ENCODE data around the gene ENTREP1. TPM values are rescaled to one million over a fixed set of nuclear protein-coding genes. Genes with fewer than 3 reads are reported as not detected.

The ENTREP1 gene
- total RNA-seq, 1 donor from 2014 or later: 1.0 TPM

GRCh38 chr9:69425136-69425801 is 100.3 kb downstream of the ENTREP1 start:
- peaks cover 1% of the 10 kb centered on the region for H3K9me3 Mint-ChIP-seq (ENCODE audit: unreplicated experiment)
- no peaks in the 10 kb centered on the region for H3K4me1 Mint-ChIP-seq (ENCODE audit: low read depth, unreplicated experiment)
- no peak for DNase-seq
- no peak overlapping the region for H3K27ac Mint-ChIP-seq (ENCODE audit: unreplicated experiment)
- H3K27me3 Mint-ChIP-seq (ENCODE audit: unreplicated experiment): no peaks in the 10 kb centered on the region
- no peak for TF ChIP-seq CTCF (IDR thresholded peaks at IDR 0.05; ENCODE audit: partially characterized antibody, unreplicated experiment)
- no peaks in the 10 kb centered on the region for H3K36me3 Mint-ChIP-seq (ENCODE audit: unreplicated experiment)
- no peak overlapping the region for H3K4me3 Mint-ChIP-seq (ENCODE audit: unreplicated experiment)

DNA sequence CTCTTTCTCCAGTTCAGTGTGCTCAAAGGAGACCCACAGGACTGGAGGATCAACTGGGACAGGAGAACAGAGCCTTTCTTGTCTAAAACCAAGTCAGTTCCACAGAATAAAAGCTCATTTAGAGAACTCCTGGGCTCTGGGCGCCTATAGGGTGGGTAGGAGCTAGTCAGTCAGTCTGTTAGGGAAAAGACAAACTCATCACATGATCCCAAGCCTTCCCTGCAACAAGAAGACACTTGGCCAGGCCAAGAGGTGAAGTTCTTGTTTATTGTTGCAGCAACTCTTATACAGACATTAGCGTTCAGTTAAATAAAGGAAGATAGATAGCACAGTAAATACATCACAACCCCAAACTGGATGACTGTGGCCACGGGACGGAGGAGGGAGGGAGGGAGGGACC is 102.3 kb downstream of the ENTREP1 start:
- H3K4me1 Mint-ChIP-seq (ENCODE audit: low read depth, unreplicated experiment): no peaks in the 10 kb centered on the region
- TF ChIP-seq CTCF (IDR thresholded peaks at IDR 0.05; ENCODE audit: partially characterized antibody, unreplicated experiment): no peak
- no peak overlapping the region for H3K27ac Mint-ChIP-seq (ENCODE audit: unreplicated experiment)
- H3K4me3 Mint-ChIP-seq (ENCODE audit: unreplicated experiment): no peak overlapping the region
- no peak for DNase-seq
- H3K36me3 Mint-ChIP-seq (ENCODE audit: unreplicated experiment): no peaks in the 10 kb centered on the region
- no peaks in the 10 kb centered on the region for H3K27me3 Mint-ChIP-seq (ENCODE audit: unreplicated experiment)
- peaks cover 1% of the 10 kb centered on the region for H3K9me3 Mint-ChIP-seq (ENCODE audit: unreplicated experiment)

- TF ChIP-seq CTCF (IDR thresholded peaks at IDR 0.05; ENCODE audit: partially characterized antibody, unreplicated experiment): no peak
- H3K4me3 Mint-ChIP-seq (ENCODE audit: unreplicated experiment): no peak overlapping the region
- no peaks in the 10 kb centered on the region for H3K27me3 Mint-ChIP-seq (ENCODE audit: unreplicated experiment)
- DNase-seq: no peak
- no peaks in the 10 kb centered on the region for H3K36me3 Mint-ChIP-seq (ENCODE audit: unreplicated experiment)
- H3K27ac Mint-ChIP-seq (ENCODE audit: unreplicated experiment): no peak overlapping the region
- no peaks in the 10 kb centered on the region for H3K4me1 Mint-ChIP-seq (ENCODE audit: low read depth, unreplicated experiment)
- H3K9me3 Mint-ChIP-seq (ENCODE audit: unreplicated experiment): peaks cover 1% of the 10 kb centered on the region
Observed at GRCh38 chr9:69428017-69428785, 103.2 kb downstream of the ENTREP1 start.

GRCh38 chr9:69429281-69429680 is 104.3 kb downstream of the ENTREP1 start:
- TF ChIP-seq CTCF (IDR thresholded peaks at IDR 0.05; ENCODE audit: partially characterized antibody, unreplicated experiment): no peak

GRCh38 chr9:69430206-69430605 is 105.2 kb downstream of the ENTREP1 start:
- Mint-ChIP-seq H3K27me3 (ENCODE audit: unreplicated experiment) (no peaks in the 10 kb centered on the region), H3K36me3 (ENCODE audit: unreplicated experiment) (no peaks in the 10 kb centered on the region), H3K27ac (ENCODE audit: unreplicated experiment) (no peak overlapping the region), H3K4me1 (ENCODE audit: low read depth, unreplicated experiment) (no peaks in the 10 kb centered on the region), H3K4me3 (ENCODE audit: unreplicated experiment) (no peak overlapping the region), H3K9me3 (ENCODE audit: unreplicated experiment) (peaks cover under 1% of the 10 kb centered on the region)
- TF ChIP-seq CTCF (IDR thresholded peaks at IDR 0.05; ENCODE audit: partially characterized antibody, unreplicated experiment): no peak
- DNase-seq: no peak

More at GRCh38 chr9:69429281-69429680, 104.3 kb downstream of the ENTREP1 start:
- DNase-seq: no peak
- no peak overlapping the region for H3K4me3 Mint-ChIP-seq (ENCODE audit: unreplicated experiment)
- no peaks in the 10 kb centered on the region for H3K36me3 Mint-ChIP-seq (ENCODE audit: unreplicated experiment)
- no peak overlapping the region for H3K27ac Mint-ChIP-seq (ENCODE audit: unreplicated experiment)
- no peaks in the 10 kb centered on the region for H3K27me3 Mint-ChIP-seq (ENCODE audit: unreplicated experiment)
- no peaks in the 10 kb centered on the region for H3K4me1 Mint-ChIP-seq (ENCODE audit: low read depth, unreplicated experiment)
- H3K9me3 Mint-ChIP-seq (ENCODE audit: unreplicated experiment): peaks cover 1% of the 10 kb centered on the region
